Measurements from ENCODE around the gene PCSK4. TPM values are rescaled to one million over a fixed set of nuclear protein-coding genes. Genes with fewer than 3 reads are reported as not detected.

Gene PCSK4
- total and polyA plus RNA-seq, 10 of the 15 experiments (the other 5 are each of a cell fraction or from before 2014, with no cell fraction given), result 0.27 to 0.99 (median 0.40) TPM; not detected in 3

GRCh38 chr19:1528596-1529429, 38.7 kb upstream of the PCSK4 start:
- POLR2A ChIA-PET, result no interaction called here
- Histone ChIP-seq H3K9me3 (replicated peaks; ENCODE audit: control insufficient read depth, insufficient read depth, low read length) (no peaks in the 10 kb centered on the region), H3K36me3 (ENCODE audit: control insufficient read depth in 2 of 2, insufficient read depth in 2 of 2, low read length in 1 of 2) (no peaks in the 10 kb centered on the region), H2AFZ (ENCODE audit: control insufficient read depth, low read depth, low read length) (no peak overlapping the region), H3K9ac (ENCODE audit: control insufficient read depth, insufficient read depth, low read length) (no peak overlapping the region), H3K79me2 (ENCODE audit: control insufficient read depth, insufficient read depth, low read length) (no peaks in the 10 kb centered on the region), H3K27me3 (replicated peaks in 1 of 2; ENCODE audit: control insufficient read depth in 2 of 2, insufficient read depth in 2 of 2, low read length in 1 of 2) (peaks cover 0 to 2% of the 10 kb centered on the region in 2 experiments; a peak in 3 of 4 replicates), H4K20me1 (ENCODE audit: control insufficient read depth, insufficient read depth) (no peaks in the 10 kb centered on the region), H3K27ac (ENCODE audit: control insufficient read depth, insufficient read depth) (no peak overlapping the region), H3K4me3 (no peak overlapping the region), H3K4me1 (ENCODE audit: control insufficient read depth, insufficient read depth, low read length) (no peaks in the 10 kb centered on the region), H3K4me2 (ENCODE audit: control insufficient read depth, insufficient read depth) (no peak overlapping the region)
- CTCF ChIA-PET, result no interaction called here
- intact Hi-C loops (cut with micrococcal nuclease; ENCODE audit: unreplicated experiment) (no loop called here), in situ Hi-C loops (cut with MboI) (no loop called here)
- DNase-seq (ENCODE audit: low read depth, low spot score), result no peak
- 50% methylated on average over 16 of the region's 23 CpGs for WGBS (ENCODE audit: insufficient coverage, insufficient replicate concordance, low lambda C conversion rate, missing lambda C conversion rate)
- RAD21 ChIA-PET (ENCODE audit: unreplicated experiment), result no interaction called here
- SMC1A ChIA-PET (ENCODE audit: uncharacterized antibody, unreplicated experiment), result no interaction called here
- FAIRE-seq, result no peak
- BruUV-seq (replicated peaks), result no TSS peak
- ATAC-seq, result no peak
- TF ChIP-seq ZNF24 (IDR thresholded peaks at IDR 0.05), result no peak
- no peak for TF ChIP-seq ZNF622 (IDR thresholded peaks at IDR 0.05)
- TF ChIP-seq CTCF (IDR thresholded peaks at IDR 0.05 in 2 of 3, conservative IDR thresholded peaks at IDR 0.05 in 1 of 3; ENCODE audit: control insufficient read depth in 2 of 3, extremely low read depth in 1 of 3, insufficient read depth in 1 of 3, low read depth in 3 of 3, low read length in 3 of 3), result no peak
- TF ChIP-seq, protein P1, sequence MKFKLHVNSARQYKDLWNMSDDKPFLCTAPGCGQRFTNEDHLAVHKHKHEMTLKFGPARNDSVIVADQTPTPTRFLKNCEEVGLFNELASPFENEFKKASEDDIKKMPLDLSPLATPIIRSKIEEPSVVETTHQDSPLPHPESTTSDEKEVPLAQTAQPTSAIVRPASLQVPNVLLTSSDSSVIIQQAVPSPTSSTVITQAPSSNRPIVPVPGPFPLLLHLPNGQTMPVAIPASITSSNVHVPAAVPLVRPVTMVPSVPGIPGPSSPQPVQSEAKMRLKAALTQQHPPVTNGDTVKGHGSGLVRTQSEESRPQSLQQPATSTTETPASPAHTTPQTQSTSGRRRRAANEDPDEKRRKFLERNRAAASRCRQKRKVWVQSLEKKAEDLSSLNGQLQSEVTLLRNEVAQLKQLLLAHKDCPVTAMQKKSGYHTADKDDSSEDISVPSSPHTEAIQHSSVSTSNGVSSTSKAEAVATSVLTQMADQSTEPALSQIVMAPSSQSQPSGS (IDR thresholded peaks at IDR 0.05; ENCODE audit: low read length), result no peak
- no peak for TF ChIP-seq TCF7 (IDR thresholded peaks at IDR 0.05; ENCODE audit: borderline replicate concordance)
- TF ChIP-seq MEF2A (IDR thresholded peaks at IDR 0.05; ENCODE audit: insufficient read depth, low read depth, low read length), result no peak
- TF ChIP-seq NR2F1 (conservative IDR thresholded peaks at IDR 0.05), result no peak
- no peak for TF ChIP-seq TCF3 (IDR thresholded peaks at IDR 0.05; ENCODE audit: borderline replicate concordance, insufficient read depth, low read depth, low read length)

Measured in GM12878 (cell line).